Measurements from ENCODE around the gene LRTM2.

DNA sequence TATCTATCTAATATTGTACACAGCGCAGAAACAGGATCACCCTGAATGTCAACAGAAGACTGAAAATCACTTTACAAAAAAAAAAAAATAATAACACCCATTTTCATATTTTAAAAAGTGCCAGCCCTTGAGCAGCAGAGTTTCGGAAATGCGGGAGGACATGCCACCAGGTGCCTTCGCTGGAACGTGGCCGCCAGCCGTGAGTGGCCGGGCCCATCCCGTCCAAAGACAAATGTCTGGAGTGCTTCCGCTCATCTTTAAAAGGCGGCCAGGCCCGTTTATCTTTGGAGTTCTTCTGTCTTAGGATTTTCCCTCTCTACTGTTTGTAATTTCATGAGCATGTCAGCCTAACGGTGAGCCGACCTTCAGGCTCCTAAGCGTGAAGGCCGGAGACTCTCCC lies 43.5 kb downstream of the LRTM2 start:
- TF ChIP-seq YY1 (tag by site-specific recombination; IDR thresholded peaks at IDR 0.05) (no peak), ZBTB44 (tag by site-specific recombination; IDR thresholded peaks at IDR 0.05) (no peak)
